Ureter (tissue), 1 donor: ENCODE measurements around the gene STK32C. TPM values are rescaled to one million over a fixed set of nuclear protein-coding genes. Genes with fewer than 3 reads are reported as not detected.

Experiments used
- DNase-seq: peaks from one replicate; pipeline ENCODE4 v3.0.0-alpha.2; 2020; ENCODE audit warnings: low spot score
- total RNA-seq: library from RNA; stranded (reverse); gene quantifications from one replicate; pipeline ENCODE4 v1.2.4, GENCODE V29; 2023
- donor health status: DM: yes; HTN: yes; CAD: no.

Gene STK32C
- total RNA-seq, 1 donor from 2014 or later: 10.8 TPM

DNA sequence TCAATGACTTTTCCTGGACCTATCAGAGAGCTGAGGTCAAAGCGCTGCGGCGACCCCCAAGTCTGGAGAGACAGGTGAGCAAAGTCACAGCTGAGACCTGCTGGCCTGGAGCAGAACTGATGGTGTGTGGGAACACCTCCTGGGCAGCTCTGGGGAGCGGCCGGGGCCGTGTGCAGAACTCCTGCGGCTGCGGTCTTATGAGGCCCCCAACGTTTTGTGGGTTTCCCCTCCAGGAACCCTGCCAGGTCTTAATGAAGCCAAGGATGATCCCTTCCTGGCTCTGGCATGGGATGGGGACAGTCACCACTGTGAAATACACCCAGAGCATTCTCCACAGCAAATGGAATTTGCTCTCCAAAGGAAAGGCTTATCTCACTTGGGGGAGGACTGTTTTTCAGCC is 94.9 kb downstream of the STK32C start:
- DNase-seq: no peak

DNA sequence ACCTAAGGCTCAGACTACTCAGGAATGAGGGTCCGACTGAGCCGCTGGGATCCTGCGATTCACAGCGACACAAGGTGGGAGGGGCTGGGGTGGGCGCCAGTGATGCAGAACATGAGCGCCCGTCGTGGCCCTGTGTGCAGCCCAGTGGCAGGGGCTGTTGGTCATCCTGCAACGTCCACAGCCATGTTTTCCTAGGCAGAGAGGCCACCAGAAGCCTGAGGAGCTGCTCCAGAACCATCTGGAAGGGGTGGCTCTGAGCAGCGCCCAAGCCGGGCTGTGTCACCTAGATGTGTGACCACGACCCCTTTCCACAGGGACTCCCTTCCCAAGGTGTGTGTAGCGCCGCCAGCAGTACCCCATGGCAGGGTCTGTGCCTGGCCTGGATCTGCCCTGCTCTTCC is 96.5 kb downstream of the STK32C start:
- no peak for DNase-seq

DNA sequence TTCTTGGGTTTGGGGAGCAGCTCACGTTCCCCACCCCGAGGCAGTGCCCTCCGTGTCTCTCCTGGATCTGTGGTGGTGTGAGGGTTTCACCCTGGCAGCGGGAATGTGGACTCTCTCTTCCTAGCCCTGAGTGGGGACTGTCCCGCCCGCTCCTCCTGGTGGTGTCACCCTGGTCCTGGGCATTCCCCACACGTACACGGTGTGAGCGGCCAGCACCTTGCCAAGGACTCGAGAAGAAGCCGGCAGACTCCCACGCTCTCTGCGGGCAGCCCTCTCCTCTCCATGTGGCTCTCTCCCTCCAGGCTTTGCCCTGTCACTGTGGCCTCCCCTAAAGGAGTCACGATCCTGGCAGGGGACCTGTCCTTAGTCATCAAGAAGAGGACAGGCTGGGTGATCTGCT is 97.0 kb downstream of the STK32C start:
- no peak for DNase-seq

DNA sequence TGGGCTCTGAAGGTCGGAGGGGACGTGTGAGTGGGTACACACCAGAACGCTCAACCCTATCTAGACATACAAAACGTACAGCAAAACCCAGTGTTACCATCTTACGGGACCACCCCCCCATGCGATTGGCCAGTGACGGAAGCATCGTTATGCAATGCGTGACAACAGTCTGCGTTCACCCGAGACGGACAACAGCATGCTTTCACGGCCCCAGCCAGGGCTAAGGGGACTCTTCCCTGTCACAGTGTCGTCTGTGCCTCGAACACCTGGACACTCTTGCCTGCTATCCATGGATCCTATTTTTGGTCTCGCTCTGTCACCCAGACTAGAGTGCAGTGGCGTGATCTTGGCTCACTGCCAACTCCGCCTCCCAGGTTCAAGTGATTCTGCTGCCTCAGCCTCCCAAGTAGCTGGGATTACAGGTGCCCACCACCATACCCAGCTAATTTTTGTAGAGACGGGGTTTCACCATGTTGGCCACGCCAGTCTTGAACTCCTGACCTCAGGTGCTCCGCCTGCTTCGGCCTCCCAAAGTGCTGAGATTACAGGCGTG is 97.7 kb downstream of the STK32C start:
- DNase-seq: no peak

DNA sequence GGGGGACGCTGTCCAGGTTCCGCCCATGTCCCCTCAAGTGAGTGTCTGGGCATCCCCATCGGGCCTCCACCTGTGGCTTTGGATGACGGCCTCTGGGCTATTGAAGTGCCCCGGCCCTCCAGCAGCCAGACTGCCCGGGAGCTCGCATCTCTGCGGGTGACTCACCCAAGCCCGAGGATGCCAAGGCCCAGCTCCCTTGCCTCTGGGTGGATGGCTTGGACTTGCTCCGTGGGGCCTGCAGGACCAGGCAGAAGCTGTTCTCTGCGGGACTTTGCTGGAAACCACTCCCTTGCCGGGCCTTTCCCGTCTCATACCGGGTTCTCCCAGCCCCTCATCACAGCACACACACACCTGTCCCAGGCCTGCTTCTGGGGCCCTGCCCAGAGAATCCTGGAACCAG is 98.6 kb downstream of the STK32C start:
- DNase-seq: no peak

DNA sequence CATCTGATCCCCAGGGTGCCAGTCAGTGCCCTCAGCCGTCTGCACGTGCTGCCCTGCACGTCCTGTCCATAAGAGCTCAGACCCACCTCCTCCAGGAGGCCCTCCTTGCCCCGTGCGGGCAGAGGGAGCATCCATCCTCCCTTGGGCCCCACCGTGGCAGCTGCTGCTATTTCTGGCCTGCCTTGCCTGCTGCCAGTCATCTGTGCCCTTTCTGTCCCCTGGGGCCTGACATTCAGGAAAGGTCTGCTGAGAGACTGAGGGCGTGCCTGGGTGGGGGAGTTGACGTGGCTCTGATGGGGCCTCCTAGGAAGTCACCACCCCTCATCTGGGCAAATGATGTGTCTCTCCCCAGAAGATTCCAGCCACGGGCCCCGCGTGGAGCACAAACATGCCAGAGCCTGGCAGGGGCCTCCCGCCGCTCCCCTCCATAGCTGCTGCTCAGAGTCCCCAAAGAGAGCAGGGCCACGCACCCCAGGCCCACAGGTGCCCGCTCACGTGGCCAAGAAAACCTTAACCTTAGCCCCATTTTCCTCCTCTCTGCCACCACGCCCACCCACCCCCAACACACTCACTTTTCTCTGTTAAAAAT is 99.2 kb downstream of the STK32C start:
- DNase-seq: no peak

GRCh38 chr10:132207536-132208461 is 100.0 kb downstream of the STK32C start:
- no peak for DNase-seq

GRCh38 chr10:132206806-132207535 is 100.8 kb downstream of the STK32C start:
- no peak for DNase-seq

DNA sequence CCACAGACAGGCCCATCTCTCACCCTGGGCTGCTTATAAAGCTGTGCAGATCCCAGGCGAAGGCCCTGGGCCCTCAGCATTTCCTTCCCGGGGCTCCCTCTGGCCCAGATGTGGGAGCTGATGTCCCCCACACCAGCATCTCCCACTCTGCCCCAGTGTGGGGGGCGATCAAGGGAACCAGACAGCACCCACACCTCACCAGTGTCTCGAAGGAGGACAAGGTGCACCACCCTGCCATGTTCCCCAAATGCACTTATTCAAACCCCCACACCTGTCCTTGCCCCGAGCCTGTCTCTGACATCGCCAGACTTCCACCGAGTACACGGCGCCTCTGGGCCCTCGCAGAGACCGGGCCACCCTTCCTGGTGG is 101.4 kb downstream of the STK32C start:
- DNase-seq: no peak

- DNase-seq: no peak
Measured at GRCh38 chr10:132205650-132206376, 101.9 kb downstream of the STK32C start.

DNA sequence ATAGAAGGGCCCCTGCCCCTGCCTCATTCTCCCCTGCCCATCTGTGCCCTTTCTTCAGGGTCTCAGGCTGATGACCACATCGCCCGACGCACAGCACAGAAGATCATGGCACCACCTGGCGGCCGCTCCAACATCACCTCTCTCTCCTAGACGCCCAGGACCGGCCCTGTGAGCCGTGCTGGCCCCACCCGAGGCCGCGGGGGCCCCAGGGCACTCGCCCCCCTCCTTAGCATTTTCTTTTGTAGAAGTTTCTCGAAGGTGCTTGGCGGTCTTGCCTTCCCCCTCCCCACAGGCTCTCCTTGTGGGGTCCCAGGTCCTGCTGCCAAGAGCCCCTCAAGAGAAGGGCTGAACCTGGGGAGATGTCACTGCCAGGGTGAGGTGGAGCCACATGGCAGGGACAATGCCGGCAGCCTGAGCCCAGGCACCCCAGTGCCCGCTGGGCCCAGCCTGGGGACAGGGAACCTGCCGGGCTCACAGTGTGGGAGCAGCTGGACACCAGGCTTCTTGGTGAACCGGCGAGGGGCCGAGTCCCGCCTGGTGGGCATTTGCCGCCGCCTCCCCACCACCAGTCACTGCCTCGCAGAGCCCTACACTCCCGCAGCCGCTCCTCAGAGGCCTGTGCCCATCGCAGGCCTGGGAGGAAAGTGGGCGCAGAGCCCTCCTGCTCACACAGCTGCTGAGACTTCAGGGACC is 102.8 kb downstream of the STK32C start:
- no peak for DNase-seq

DNA sequence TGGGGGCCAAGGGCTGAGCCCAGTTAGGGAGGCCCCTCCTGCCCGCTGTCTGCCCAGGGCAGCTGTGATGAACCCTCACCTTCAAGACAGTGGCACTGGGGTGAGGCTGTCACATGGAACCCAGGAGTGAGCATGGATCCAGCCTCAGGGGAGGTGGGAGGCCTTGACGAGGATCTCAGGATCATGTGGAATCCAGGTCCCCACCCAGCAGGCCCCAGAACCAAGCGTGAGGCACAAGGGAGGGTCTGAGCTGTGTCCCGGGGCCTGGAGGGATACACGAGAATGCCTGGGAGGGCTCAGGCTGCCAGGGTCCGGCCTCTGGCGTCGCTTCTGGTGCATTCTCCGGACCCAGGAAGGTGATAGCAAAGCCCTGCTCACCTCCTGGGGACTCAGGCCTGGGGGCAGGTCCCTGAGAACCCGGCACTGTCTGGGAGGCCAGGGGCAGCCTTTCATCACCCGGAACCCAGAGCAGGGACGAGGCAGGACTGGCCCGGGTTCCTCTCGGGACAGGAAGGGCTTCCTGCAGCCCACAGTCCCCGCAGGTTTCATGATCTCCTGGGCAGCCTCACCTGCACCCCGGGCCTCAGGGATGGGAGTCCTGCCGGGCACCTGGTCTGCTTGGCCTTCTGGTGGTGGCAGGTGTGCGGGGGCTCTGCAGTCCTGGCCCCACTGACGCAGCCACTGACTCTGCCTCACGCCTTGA is 103.5 kb downstream of the STK32C start:
- no peak for DNase-seq

DNA sequence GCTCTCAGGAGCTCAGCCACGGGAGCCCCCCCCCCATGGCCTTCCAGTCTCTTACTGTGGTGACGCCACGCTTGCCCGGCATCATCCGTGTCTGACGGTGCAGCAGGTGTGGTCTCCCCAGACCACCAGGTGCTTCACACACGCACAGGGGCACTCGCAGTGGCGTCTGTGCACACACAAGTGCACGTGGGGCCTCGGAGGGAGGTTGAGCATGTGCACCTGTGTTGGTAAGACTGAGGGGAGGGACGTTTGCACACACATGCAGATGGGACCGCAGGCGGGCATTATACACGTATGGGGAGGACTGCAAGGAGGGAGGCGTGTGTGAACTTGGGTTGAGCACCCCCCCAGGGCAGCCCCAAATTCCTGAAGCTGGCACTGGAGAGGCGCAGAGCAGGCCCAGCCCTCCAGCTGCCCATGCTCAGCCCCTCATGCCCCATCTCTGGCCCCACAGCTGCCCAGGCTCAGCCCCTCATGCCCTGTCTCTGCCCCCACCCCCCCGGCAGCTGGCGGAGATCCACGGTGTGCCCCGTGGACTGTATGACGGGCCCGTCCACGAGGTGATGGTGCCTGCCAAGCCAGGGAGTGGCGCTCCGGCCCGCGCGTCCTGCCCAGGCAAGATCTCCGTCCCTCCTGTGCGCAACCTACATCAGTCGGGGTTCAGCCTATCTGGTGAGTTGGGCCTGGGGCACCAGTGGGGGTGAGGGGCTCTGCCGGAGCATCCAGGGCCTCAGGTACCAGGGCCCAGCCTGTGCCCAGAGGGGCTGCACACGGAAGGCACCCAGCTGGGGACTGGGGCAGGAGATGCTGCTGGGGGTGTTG is 104.3 kb downstream of the STK32C start:
- DNase-seq: no peak

GRCh38 chr10:132202070-132202970 is 105.4 kb downstream of the STK32C start:
- no peak for DNase-seq

DNA sequence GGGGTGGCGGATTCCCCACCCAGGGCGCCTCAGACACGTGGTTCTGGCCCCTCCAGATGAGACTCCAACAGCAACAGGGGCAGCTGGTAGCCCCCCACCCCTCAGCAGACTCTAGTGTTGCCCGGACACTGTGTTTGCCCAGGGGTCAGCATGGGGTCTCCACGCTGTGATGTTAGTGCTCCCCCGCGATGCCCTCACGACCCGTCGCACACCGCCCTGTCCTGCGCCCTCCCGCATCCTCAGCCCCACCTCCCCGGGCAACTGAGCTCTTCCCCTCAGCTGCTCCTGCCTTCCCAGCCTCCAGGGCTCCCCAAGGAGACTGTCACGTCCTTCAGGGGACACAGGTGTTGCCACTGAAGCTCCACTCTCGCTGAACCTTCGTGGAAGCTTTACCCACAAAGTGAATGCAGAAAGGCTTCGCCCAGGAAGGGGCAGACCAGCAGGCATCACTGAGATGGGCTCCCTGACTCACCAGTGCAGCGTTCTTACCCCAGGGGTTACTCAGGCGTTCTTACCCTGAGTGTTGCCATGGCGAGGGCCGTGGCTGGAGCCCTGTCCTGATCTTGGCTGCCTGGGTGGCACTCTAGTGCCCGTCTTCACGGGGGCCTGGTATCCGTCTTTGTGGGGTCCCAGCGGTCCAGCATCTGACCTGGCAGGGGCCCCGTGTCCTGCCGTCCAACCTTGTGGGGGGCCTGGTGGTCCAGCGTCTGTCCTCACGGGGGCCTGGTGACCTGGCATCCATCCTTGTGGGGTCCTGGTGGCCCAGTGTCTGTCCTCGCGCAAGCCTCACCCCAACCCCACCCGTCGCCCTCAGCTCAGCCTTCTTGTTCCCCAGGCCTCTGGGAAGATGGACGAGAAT is 106.4 kb downstream of the STK32C start:
- no peak for DNase-seq

DNA sequence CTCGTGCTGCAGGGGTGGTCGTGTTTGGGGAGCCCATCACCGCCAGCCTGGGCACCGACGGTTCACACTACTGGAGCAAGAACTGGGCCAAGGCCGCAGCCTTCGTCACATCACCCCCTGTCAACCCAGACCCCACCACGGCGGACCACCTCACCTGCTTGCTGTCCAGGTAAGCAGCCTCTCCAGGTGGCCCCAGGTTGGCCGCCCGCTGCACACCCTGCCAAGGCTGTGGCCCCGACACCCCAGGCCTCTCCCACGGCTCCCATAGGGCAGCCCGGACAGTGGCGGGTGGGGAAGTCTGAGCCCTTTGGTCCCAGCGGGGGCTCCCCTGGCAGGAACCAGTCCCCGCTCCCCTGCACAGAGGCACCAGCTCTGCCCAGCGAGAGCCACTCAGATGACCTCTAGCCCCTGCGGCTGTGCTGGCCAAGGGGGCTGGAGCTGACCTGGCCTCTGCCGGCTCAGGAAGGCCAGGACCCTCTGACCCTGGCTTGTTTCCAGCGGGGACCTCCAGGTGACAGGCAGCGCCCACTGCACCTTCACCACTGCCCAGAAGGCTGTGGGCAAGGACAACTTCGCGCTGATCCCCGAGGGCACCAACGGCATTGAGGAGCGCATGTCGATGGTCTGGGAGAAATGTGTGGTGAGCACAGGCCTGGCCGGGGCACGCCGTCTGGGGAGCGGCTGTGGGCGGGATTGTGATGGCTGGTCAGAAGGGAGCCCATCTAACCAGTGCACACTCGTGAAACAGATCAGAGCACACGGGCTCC is 107.2 kb downstream of the STK32C start:
- DNase-seq: no peak

DNA sequence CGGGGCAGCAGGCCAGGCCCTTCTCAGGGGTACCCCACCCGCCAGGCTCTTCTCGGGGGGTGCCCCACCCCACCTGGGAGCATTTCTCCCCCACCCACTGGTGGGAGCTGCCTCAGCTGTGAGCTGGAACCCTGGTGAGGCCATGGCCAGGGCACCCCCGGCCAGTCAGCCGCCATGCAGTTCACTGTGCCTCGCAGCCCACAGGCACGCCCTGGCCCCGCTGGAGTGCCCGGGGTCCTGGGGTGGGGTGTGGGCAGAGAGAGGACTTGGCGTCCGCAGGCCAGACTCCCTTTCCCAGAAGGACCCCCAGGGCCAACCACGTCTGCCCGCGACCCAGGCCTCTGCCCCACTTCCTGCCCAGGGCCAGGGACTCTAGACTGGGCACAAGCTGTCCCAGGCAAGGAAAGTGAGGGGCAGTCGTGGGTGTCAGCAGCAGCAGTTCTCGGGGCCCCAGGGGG is 107.9 kb downstream of the STK32C start:
- no peak for DNase-seq
